ENCODE results near the gene GFY. TPM values are rescaled to one million over a fixed set of nuclear protein-coding genes. Genes with fewer than 3 reads are reported as not detected.

GFY gene
- total and polyA plus RNA-seq, 9 of the 15 experiments (the other 6 are each of a cell fraction or from before 2014, with no cell fraction given), result 0.06 to 0.40 (median 0.19) TPM; not detected in 3

DNA sequence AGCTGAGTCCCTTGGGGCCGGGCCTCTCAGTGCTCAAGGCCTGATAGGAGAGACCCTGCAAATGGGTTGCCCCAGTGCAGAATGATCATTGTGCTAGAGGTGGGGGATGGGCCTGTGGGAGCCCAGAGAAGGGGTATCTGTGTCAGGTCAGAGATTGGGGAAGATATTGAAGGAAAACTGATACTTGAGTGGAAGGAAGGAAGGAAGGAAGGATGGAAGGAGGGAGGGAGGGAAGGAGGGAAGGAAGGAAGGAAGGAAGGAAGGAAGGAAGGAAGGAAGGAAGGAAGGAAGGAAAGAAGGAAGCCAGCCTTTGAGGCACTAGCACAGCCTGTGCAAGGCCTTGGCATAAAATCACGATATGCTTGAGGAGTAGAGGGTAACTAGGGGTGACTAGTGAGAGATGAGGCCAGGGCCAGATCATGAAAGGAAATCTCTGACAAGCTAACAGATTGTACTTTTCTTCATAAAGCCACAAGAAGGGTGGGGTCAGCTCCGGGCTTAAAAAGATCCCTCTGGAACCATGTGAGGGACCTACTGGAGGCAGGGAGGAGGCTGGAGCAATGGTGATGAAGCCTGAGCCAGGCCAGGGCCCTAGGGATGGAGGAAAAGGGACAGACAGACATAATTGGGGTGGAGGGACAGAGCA lies 13.4 kb upstream of the GFY start:
- no peak for ATAC-seq
- intact Hi-C loops (cut with micrococcal nuclease), result no loop called here
- H3K9me1 ChIP-seq (ENCODE audit: control insufficient read depth, insufficient read depth, low read length), result no peaks in the 10 kb centered on the region
- H3K36me3 ChIP-seq (ENCODE audit: control insufficient read depth, insufficient read depth, low read length), result no peaks in the 10 kb centered on the region
- WGBS (ENCODE audit: insufficient coverage, low coverage, missing lambda C conversion rate), result 28% methylated on average over 3 of the region's 3 CpGs
- TF ChIP-seq ILK (tag; IDR thresholded peaks at IDR 0.05; ENCODE audit: borderline replicate concordance, low read depth) (no peak), TCFL5 (CRISPR knock-in tag; conservative IDR thresholded peaks at IDR 0.05) (no peak), SIN3B (IDR thresholded peaks at IDR 0.05; ENCODE audit: low read depth) (no peak), KLF10 (CRISPR knock-in tag; IDR thresholded peaks at IDR 0.05) (no peak), SIX5 (IDR thresholded peaks at IDR 0.05; ENCODE audit: borderline replicate concordance in 1 of 2, insufficient read depth in 1 of 2, low read depth in 1 of 2, low read length in 2 of 2) (no peak), KAT8 (IDR thresholded peaks at IDR 0.05; ENCODE audit: low read depth) (no peak), ZNF282 (CRISPR knock-in tag; IDR thresholded peaks at IDR 0.05) (no peak), ZNF764 (CRISPR knock-in tag; IDR thresholded peaks at IDR 0.05; ENCODE audit: low read depth) (no peak), DDX20 (tag; IDR thresholded peaks at IDR 0.05; ENCODE audit: low read depth) (no peak), ASH1L (IDR thresholded peaks at IDR 0.05; ENCODE audit: borderline replicate concordance, low read depth, partially characterized antibody) (no peak), MECOM (CRISPR knock-in tag; IDR thresholded peaks at IDR 0.05) (no peak), ZNF444 (CRISPR knock-in tag; IDR thresholded peaks at IDR 0.05) (no peak), ZSCAN32 (CRISPR knock-in tag; IDR thresholded peaks at IDR 0.05) (no peak), HCFC1 (IDR thresholded peaks at IDR 0.05; ENCODE audit: low read depth, low read length) (no peak), ZNF224 (CRISPR knock-in tag; IDR thresholded peaks at IDR 0.05) (no peak), BRCA1 (IDR thresholded peaks at IDR 0.05) (no peak), BRCA1 (CRISPR knock-in tag; IDR thresholded peaks at IDR 0.05) (no peak)
- TF ChIP-seq, protein P1, sequence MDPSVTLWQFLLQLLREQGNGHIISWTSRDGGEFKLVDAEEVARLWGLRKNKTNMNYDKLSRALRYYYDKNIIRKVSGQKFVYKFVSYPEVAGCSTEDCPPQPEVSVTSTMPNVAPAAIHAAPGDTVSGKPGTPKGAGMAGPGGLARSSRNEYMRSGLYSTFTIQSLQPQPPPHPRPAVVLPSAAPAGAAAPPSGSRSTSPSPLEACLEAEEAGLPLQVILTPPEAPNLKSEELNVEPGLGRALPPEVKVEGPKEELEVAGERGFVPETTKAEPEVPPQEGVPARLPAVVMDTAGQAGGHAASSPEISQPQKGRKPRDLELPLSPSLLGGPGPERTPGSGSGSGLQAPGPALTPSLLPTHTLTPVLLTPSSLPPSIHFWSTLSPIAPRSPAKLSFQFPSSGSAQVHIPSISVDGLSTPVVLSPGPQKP (CRISPR knock-in tag; IDR thresholded peaks at IDR 0.05), result no peak
- TF ChIP-seq, protein P2, sequence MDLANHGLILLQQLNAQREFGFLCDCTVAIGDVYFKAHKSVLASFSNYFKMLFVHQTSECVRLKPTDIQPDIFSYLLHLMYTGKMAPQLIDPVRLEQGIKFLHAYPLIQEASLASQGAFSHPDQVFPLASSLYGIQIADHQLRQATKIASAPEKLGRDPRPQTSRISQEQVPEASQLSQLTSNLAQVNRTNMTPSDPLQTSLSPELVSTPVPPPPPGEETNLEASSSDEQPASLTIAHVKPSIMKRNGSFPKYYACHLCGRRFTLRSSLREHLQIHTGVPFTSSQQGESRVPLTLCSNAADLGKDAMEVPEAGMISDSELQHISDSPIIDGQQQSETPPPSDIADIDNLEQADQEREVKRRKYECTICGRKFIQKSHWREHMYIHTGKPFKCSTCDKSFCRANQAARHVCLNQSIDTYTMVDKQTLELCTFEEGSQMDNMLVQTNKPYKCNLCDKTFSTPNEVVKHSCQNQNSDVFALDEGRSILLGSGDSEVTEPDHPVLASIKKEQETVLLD (IDR thresholded peaks at IDR 0.05), result no peak
- H3K4me3 ChIP-seq, result no peak overlapping the region
- H4K20me1 ChIP-seq (replicated peaks; ENCODE audit: control insufficient read depth, insufficient read depth, low read length), result no peaks in the 10 kb centered on the region
- H3K9me3 ChIP-seq (replicated peaks; ENCODE audit: control insufficient read depth, insufficient read depth, low read depth, low read length), result no peaks in the 10 kb centered on the region
- H3K79me2 ChIP-seq (ENCODE audit: control insufficient read depth, insufficient read depth, low read length), result no peaks in the 10 kb centered on the region
- peaks cover 35 to 53% of the 10 kb centered on the region in 2 experiments for H3K4me1 ChIP-seq (replicated peaks in 1 of 2; ENCODE audit: control insufficient read depth in 2 of 2, insufficient read depth in 2 of 2, low read length in 2 of 2)
- in situ Hi-C loops (cut with MboI), result no loop called here
- CTCF ChIA-PET (ENCODE audit: low intra/inter-chr PET ratio), result no interaction called here
- POLR2A ChIA-PET, result interaction anchor here (0.6 to 1.0 kb wide), 5 partner anchors 9 to 23 kb away, joined by 3 to 6 read pairs (median 4); no protein-coding TSS in a partner anchor
- DNase-seq (ENCODE audit: extremely low read depth in 1 of 4, low spot score in 3 of 4), result no peak
- H3K4me2 ChIP-seq (ENCODE audit: insufficient read depth, low read length), result no peak overlapping the region
- no TSS peak for BruUV-seq (replicated peaks)
- no peak overlapping the region; a peak in 1 of 4 replicates for H3K9ac ChIP-seq (ENCODE audit: insufficient read depth in 1 of 2, low read depth in 2 of 2, low read length in 2 of 2)
- H3K27ac ChIP-seq (ENCODE audit: extremely low read depth, low read depth, low read length), result no peak overlapping the region
- no peak for FAIRE-seq
- no peaks in the 10 kb centered on the region for H3K27me3 ChIP-seq (ENCODE audit: control insufficient read depth in 2 of 2, insufficient read depth in 2 of 2, low read length in 2 of 2)
- H2AFZ ChIP-seq (ENCODE audit: low read depth, low read length), result no peak overlapping the region
